GM19351 (cell line): Measurements from ENCODE around the gene IL36B.

Source experiments
- ATAC-seq: cut with Tn5 transposase; IDR thresholded peaks from one replicate; pipeline ENCODE4 v1.9.1; 2021; ENCODE audit warnings: mild to moderate bottlenecking, moderate library complexity; ENCODE audit not compliant: unreplicated experiment

IL36B gene

DNA sequence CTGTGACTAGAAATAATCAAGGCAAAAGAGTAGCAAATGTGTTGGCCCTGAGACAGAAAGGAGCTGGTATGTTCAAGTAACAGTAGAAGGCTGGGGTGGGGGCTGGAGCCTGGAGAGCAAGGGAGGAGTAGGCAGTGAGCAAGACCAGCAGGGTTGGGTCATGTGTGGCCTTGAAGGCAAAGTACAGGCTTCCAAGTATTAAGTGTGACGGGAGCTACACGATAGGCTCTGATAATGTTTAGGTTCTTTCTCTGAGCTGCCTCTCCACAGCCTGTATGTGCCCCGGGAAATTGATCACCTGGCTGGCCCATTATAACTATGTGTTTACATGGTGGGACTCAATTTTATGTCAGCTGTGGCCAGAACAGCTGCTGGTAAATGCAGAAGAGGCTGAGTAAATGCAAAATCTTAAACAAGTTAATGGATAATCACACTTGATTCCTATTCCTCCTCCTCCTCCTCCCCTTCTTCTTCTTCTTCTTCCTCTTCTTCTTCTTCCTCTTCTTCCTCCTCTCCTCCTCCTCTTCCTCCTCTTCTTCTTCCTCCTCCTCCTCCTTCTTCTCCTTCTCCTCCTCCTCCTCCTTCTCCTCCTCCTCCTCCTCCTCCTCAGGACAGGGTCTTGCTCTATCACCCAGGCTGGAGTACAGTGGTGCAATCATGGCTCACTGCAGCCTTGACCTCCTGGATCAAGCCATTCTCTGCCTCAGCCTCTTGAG lies 24.4 kb upstream of the IL36B start:
- no peak for ATAC-seq

DNA sequence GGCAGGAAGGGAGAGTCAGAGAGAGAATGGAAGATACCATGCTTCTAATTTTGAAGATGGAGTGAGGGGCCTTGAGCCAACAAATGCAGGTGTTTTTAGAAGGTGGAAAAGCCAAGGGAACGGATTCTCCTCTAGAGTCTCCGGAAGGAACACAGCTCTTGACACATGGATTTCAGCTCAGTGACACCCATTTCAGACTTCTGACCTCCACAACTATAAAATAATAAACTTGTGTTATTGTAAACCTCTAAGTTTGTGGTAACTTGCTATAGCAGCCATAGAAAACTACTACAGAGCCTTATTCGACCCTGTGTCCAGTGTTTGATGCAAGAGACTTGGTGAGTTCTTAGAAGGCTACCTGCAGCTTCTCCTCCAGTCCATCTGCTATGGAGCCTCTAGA lies 22.9 kb upstream of the IL36B start:
- ATAC-seq: no peak

DNA sequence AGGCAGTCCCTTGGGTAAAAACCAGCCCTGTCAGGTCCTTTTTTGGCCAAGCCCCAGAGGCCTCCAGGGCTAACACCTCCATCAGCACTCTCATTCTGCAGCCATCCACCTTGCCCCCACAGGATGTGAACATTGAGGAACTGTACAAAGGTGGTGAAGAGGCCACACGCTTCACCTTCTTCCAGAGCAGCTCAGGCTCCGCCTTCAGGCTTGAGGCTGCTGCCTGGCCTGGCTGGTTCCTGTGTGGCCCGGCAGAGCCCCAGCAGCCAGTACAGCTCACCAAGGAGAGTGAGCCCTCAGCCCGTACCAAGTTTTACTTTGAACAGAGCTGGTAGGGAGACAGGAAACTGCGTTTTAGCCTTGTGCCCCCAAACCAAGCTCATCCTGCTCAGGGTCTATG lies 22.4 kb upstream of the IL36B start:
- no peak for ATAC-seq

DNA sequence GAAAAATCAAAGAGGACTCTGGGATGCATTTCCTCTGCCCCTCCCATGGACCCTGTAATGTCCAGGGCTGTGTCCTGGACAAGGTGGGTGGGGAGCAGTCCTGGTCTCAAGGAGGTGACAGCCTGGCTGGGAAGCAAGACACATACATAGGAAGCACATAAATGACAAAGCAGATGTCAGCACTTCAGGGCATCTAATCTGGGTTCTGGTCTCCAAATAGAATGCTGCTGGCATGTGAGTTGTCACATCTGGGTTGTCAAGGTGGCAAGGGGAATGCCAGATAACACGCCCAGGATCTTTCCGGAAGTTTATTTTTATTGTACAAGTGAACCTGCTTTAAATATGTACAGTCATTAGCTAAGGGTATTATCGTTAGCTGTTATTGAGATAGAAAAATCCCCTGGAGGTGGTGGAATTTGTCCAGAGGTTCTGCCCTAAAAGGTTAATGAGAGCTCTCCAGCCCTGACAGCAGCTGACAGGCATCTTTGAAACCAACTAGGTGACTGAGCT lies 20.7 kb upstream of the IL36B start:
- ATAC-seq: no peak

DNA sequence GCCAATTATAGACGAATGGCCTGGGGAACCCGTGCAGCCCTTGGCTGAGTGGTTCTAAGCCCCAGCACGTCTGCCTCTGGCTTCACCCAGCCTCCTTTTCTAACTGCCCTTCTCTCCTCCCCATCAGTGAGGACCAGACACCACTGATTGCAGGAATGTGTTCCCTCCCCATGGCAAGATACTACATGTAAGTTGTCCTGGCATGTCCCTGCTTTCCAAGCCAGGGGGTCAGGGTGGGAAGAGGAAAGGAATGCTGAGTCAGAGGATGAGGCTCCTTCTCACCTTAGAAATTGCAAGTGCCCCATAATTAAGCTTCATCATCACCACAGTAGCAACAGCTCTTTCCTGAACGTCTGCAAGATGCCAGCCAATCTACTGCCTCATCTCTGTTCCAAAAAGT lies 19.9 kb upstream of the IL36B start:
- ATAC-seq: no peak

DNA sequence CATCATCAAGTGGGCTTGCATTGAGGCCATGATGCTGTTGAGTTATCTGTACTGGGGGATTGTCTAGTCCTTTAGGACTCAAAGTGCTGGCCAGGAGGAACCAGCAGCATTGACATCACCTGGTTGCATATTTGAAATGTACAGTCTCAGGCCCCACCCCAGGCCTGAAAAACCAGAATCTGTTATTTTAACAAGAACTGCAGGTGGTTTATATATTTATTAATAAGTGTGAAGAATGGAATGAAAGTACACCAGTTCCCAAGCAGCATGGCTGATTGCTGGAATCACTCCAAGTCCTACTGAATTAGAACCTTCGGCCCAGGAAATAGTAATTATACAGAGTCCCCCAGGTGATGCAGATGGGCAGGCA lies 17.9 kb upstream of the IL36B start:
- no peak for ATAC-seq

DNA sequence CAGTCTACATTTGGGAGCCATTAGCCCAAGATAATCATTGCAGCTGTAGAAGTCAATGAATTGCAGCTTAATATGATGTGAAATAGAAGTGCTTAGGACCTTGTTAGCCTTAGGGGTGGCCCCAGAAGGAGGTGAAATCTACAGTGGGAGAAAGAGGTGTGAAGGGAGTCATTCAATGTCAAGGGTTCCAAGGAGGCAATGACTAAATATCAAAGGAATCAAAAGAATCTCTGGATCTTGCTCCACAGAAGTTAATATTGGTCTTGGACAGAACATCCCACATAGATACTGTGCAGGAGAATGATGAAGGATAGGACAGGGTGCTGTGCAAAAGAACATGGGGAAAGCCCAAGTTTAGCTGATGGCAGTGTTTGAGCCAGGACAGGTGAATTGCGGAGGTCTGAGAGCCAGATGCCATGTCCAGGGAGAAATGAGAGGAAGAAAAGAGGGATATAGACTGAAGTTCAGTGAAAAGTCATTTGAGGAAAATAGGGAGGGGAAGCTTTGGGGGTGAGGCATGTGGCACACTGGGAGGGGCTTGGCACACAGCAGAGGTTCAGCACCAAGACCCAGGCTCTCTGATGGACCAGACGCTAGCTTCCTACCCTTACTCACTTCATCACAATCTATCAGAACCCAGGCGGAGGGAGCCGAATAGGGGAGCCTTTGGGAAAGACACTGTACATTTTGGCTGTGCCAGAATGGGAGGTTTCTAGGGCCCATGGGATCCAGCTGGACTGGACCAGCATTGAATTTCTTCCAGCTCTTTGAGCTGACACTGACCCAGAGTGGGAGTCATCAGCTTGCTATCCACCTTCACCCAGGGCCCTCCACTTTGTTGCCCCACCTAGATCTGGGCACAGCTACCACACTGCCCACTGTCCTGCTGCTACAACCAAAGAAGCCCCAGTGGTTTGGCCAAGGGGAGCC lies 17.3 kb upstream of the IL36B start:
- ATAC-seq: no peak

DNA sequence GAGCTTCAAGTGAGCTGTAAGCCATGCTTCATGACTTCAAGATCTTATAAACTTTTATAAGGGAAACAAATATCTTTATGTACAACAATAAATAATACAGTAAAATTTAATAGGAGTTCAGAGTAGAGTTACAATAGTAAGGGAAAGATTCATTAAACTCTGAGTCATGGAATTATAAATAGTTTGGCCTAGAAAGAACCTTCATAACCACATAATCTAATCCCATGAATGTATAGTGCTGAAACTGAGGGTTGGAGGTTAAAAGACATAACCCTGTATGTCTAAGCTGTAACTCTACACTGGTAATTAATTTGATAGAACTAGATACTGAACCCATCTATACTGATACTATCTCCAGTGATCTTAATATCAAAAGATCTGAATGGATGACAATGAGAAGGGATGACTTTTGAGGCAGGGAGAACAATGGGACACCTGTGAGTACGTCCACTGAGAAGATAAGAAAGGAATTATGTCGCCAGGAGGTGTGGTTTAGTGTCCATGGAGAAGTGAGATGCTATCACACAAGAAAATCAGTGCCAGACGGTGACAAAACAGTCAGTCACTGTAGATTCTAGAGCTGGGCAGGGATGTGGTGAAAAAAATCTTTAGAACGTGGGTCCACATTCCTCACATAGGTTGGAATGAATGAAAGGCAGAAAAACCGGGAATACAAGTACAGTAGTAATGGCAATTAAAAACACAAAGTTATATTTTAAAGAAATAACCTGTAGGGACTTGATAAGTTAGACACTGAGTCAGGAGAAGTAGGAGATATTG lies 16.2 kb upstream of the IL36B start:
- no peak for ATAC-seq

DNA sequence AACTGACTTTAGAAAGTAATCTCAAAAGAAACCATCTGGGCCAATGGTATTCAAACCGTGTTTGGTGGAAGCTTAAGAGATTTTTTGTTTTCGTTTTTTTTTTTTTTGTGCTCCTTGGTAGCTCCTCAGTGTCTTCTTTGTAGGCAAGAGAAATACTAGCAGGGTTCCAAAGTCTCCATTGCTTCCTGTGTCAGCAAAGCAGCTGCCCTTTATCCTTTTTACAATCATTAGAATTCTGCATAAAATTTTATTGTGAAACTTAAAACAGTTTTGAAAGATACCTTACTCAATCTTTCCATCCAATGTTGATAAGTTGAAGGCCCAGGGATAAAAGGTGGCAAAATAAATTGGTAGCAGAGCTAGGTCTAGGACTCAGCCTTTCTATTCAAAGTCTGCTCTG lies 15.6 kb upstream of the IL36B start:
- ATAC-seq: no peak

DNA sequence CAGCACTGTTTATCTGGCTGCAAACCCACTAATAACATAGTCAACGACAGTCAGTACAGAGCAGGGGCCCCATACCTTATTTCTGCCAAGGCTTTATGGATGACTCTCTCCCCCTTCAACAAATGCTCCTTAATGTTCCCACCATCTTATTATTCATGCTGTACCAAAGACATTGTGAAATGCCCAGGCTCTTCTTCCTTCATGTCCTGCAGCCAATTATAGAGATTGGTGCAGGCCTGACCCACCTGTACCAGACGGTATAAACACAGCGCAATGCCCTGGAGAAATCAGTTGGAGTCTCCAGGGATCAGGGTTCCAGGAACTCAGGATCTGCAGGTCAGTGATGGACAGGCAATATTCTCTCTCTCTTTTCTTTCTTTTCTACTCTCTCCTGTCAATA lies 15.0 kb upstream of the IL36B start, which contains the start of gene IL1F10:
Gene IL1F10 (plus strand): TSS at position 290 of the 400 bp plus-strand sequence. CDS start 4,769 bp downstream, outside the sequence.
- no peak for ATAC-seq

DNA sequence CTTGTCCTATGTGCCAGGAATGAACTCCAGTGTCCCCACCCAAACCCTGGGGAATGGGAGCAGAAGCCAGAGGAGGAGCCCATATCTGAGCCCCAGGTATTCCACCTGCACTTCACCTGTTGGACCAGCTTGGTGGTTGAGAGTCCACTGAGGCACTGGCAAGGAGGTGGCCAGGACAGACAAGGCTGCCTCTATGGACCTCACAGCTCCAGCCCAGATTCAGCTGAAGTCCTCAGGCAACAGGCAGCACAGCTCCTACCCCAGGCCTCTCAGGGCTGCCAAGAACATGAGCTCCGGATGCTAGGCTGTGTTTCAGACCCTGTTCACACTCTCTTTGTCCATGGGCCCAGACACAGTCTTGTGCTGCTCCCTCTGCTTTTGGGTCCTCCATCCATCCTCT lies 12.2 kb upstream of the IL36B start:
- ATAC-seq: no peak

DNA sequence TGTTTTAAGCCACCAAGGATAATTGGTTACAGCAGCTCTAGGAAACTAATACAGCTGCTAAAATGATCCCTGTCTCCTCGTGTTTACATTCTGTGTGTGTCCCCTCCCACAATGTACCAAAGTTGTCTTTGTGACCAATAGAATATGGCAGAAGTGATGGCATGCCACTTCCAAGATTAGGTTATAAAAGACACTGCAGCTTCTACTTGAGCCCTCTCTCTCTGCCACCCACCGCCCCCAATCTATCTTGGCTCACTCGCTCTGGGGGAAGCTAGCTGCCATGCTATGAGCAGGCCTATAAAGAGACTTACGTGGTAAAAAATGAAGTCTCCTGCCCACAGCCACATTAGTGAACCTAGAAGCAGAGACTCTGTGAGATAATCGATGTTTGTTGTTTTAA lies 11.6 kb upstream of the IL36B start:
- ATAC-seq: no peak

DNA sequence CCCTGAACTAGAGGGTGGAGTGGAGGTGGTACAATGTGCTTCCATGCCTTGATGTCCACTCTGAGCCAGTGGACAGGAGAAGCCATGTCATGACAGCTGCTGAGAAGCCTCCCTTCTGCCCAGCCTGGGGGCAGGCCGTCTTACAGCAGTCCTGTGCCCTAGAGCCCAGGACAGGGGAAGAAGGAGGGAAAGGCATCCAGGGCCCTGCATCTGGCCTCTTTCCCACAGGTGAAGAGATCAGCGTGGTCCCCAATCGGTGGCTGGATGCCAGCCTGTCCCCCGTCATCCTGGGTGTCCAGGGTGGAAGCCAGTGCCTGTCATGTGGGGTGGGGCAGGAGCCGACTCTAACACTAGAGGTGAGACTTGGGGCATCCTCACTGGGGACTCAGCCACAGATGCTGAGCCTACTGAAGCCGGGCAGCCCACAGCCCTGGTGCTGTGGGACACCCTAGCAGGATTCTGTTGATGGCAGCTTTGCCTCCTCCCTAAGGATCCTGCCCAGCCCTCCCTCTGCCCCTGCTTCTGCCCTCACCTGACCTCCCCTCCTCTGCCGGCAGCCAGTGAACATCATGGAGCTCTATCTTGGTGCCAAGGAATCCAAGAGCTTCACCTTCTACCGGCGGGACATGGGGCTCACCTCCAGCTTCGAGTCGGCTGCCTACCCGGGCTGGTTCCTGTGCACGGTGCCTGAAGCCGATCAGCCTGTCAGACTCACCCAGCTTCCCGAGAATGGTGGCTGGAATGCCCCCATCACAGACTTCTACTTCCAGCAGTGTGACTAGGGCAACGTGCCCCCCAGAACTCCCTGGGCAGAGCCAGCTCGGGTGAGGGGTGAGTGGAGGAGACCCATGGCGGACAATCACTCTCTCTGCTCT lies 9.5 kb upstream of the IL36B start:
- no peak for ATAC-seq

DNA sequence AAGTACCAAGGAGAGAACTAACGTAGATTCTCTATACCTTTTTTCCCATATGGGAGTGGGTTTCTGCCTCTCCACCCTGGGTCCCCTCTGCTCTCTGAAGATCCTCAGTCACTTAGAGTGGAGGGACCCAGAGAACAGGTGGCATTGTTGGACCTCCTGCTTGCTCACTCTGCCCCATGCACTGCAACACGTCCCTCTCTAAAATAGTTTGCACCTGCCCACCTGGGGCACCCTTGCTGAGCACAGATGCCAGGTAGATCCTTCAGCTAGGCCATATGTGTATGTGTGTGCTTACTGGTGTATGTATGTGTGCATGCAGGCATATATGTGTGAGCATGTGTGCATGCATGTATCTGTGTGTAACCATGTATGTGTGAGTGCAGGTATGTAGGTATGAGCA lies 8.6 kb upstream of the IL36B start:
- ATAC-seq: no peak

DNA sequence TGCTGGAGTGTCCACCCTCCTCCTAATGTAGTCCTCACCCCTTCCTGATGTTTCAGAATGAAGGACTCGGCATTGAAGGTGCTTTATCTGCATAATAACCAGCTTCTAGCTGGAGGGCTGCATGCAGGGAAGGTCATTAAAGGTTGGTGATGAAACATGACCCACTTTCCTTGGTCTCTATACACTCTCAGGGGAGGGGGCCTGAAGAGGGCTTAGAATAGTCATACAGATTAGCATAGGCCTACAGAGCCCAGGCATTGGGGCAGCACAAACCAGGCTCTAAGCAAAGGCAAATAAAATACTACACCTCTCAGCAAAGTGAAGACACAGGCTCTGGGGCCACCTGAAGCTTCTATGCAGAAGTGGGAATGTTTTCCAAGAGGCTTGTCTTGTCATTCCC lies 8.1 kb upstream of the IL36B start:
- no peak for ATAC-seq

DNA sequence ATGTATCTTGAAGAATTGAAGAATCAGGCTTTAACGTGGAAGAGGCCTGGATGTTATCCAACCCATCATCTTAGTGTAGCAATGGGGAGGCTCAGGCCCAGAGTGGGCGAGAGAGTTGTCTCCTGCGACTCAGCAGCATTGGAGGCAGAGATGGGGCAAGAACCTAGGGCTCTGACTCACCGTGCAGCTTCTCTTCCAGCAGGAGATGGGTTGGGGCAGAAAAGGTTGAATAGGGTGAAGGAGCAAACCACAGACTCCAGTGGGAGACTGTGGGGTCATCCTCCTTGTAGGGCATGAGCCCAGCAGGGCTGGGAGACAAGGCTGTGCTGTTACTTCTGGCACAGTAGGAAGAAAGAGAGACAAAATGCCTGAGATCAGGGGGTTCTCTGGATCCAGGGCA lies 7.7 kb upstream of the IL36B start:
- no peak for ATAC-seq

DNA sequence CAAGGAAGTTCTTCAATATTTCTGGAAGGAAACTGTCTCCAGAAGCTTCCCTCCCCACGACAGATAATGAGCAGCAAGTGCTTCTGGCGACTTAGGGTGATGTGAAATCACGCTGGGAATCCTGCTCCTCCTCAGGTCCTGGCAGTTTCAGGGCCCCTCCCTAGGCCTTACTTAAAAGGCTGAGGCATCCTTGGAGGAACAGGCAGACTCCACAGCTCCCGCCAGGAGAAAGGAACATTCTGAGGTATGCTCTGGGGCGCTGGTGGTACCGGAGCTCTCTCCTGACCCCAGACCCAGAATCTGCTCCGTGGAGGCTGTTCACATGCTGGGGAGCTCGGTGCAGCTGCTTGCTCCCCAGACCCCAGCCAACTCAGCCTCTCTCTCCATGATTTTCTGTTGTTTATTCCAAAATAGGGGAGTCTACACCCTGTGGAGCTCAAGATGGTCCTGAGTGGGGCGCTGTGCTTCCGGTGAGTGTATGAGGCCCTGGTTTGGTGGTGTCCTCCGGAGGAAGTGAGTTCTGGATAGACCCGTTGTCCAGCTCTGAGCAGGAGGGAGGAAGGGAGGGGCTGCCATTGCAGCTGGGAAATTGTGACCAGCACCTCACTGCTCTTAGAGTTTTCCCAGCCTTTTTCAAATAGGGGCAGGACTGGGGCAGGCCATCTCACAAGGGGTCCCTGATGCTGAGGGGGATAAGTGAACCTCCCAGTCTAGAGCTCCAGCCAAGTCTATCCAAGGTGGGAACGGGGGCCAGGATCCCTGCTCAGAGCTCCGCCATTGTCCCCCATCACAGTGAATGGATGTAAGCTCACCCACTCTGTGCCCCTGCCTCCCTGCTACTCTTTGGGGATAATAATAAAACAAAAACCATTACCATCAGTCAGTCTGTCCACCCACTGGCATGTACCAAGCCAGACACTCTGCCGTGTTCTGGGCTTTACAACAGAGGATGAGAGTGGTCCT lies 6.6 kb upstream of the IL36B start, which contains the start of gene IL36RN:
Gene IL36RN (plus strand): TSS at position 201 of the 963 bp plus-strand sequence. CDS start 241 bp downstream, at position 442.
- no peak for ATAC-seq

DNA sequence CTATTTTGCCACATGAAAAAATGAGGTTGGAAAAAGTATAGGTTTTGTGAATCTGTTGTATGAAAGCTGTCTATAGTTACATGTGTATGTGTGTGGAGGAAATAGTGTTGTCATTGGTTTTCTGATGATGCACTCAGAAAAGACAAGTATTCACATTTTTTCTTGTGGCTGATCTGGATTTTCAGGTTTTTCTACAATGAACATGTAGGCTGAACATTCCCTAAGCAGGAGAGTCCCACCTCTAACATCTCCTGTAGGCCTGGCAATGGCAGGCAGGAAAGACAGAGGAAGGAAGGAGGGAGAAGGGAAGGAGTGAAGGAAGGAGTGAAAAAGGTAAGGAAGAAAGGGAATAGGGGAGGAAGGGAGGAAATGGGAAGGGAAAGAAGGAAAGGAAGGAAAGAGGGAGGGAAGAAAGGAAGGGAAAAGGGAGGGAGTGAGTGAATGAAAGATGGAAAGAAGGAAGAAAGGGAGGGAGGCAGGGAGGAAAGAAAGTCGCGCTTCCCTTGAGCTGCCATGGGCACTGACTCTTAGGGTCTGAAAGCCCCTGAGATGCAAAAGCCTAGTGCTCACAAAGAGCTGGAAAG lies 5.8 kb upstream of the IL36B start:
- no peak for ATAC-seq

DNA sequence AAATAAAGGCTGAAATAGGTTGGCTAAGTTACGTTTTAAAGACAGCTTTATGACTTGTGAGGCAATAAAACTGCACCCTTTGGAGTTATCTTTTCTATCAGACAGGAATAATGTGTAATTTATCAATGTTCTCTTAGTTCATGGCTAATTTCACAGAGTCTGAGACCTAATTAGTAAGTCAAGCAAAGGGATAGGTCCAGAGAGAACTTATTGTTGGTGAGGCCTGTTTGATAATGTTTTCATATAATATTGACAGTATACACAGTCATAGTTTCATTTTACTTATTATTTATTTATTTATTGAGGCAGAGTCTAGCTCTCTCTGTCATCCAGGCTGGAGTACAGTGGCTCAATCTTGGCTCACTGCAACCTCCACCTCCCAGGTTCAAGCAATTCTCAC lies 4.5 kb upstream of the IL36B start:
- ATAC-seq: no peak
